Ishikawa (cell line): ENCODE data around the gene IGF1R.

Experiments
- EP300 ChIP-seq: IDR thresholded peaks from 2 replicates; pipeline ENCODE4 v1.6.1; 2012; ENCODE audit warnings: borderline replicate concordance
- REST ChIP-seq: IDR thresholded peaks from 2 replicates; pipeline ENCODE4 v1.6.1; 2012; ENCODE audit warnings: low read depth, mild to moderate bottlenecking
- ZBTB7A ChIP-seq: IDR thresholded peaks from 2 replicates; pipeline ENCODE4 v1.6.1; 2012; ENCODE audit warnings: low read depth

DNA sequence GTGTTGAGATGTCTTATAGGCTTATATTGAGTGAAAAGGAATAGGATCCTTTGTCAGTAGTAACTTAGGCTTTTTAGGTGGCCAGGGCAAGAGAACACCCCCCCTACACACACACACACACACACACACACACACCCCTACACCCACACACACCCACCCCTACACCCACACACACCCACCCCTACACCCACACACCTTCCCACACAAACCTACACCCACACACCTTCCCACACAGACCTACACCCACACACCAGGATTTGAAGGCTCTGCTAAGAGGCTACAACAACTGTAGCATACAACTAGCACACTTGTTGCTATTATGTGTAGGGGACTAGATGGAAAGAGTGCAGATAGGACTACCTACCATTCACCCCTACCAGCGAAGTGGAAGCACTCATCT lies 186.6 kb downstream of the IGF1R start:
- TF ChIP-seq ZBTB7A (no peak), EP300 (no peak), REST (no peak)
